Endothelial cell of umbilical vein (primary cell): ENCODE measurements around the gene VWA8. TPM values are rescaled to one million over a fixed set of nuclear protein-coding genes. Genes with fewer than 3 reads are reported as not detected.

Source experiments
- microRNA-seq: library from miRNA; unstranded; fragments of <30 nt; microRNA quantifications from one replicate; pipeline ENCODE4 v1.2.0, GENCODE V29; 2021; ENCODE audit warnings: borderline number of aligned reads, borderline replicate concordance
- polyA plus RNA-seq, 4 experiments: library from polyadenylated mRNA; depleted of rRNA in 3 of 4; stranded (reverse) in 3 of 4; unstranded in 1 of 4; fragments of >200 nt; gene quantifications; 2 replicates each; pipeline versions ENCODE4 v1.2.1 to v1.2.3, GENCODE V29; 2011 to 2012; ENCODE audit warnings: missing spikeins in 1 of 4
- small RNA-seq: library from RNA; depleted of rRNA; stranded (forward); fragments of <200 nt; gene quantifications from one replicate; pipeline ENCODE3, GENCODE V24; 2012; ENCODE audit warnings: low replicate concordance, low read depth; ENCODE audit not compliant: insufficient read depth, insufficient read length
- total RNA-seq: library from RNA; stranded (reverse); gene quantifications from 2 replicates; pipeline ENCODE4 v1.2.3, GENCODE V29; 2021

VWA8 gene
- total and polyA plus RNA-seq, 2 donors (not counting 3 experiments of a cell fraction or from before 2014, with no cell fraction given) = 2.9 to 11.3 TPM

Small RNA genes lying within 50 kb of the gene (microRNA-seq; reads per million reads assigned to microRNA genes)
- not detected for gene MIR5006

Small RNA genes lying within 50 kb of the gene (small RNA-seq; reads per million reads assigned to genes)
- not detected for gene RN7SL515P
- not detected for gene RNU6-74P
- gene RPS28P8 = not detected

Other genes starting within 250 kb of the VWA8 start
- 30.1 and 32.9 TPM in 2 replicates for gene DGKH, start 87.5 kb upstream of the VWA8 start, total RNA-seq
- 4.1 and 4.4 TPM in 2 replicates for gene DGKH, start 87.5 kb upstream of the VWA8 start, polyA plus RNA-seq